ENCODE data around the gene CASD1. TPM values are rescaled to one million over a fixed set of nuclear protein-coding genes. Genes with fewer than 3 reads are reported as not detected.

Gene CASD1
- total RNA-seq, 1 donor from 2014 or later, result 110 TPM

GRCh38 chr7:94512735-94513564 is 3.3 kb downstream of the CASD1 start:
- DNase-seq (ENCODE audit: low spot score in 2 of 2), result no peak
- no peak for FAIRE-seq

DNA sequence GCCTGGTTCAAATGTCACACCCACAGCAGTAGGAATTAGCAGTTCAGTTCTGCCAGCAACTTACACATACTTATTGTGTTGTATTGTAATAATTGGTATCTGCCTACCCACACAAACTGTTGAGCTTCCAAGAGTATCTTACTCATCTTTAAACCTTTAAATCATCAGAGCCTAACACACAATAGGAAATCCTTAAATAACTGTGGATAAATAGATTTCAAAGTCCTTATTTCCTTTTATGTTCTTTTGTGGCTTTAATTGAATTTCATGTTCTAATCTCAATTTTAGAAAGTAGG is 3.9 kb downstream of the CASD1 start:
- FAIRE-seq (no peak), DNase-seq (ENCODE audit: low spot score in 2 of 2) (no peak)

DNA sequence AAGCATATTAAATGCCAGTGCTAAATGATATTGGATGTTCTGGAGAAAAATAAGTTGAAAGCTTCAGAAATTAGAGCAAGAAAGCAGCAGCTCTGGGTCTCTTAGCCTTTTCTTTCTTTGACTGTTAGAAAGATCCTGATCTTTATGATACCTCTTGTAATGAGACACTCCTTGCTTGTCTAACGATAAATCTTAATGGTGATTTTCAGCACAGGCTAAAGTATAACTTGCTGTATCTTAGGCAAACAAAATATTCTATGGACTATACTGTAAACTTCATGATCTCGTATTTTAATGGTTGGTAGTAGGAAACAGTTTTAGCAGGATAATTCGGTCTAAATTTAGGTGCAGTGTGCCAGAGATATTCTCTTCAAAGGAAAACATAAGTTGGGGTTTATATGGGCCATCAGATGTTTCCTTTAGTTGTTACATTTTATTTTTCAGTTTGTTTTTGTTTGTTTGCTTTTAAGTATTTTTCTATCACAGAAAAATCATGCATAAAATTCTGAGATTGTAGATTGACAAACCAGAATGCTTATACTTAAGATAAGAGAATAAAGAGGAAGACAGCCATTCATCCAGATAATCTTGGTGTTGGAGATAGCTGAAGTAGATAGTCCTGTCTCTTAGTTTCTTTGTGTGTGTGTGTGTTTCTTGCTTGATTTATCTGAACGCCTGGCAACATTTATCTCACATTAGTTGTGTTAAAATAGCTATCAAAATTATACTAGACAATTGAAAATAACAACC is 4.7 kb downstream of the CASD1 start:
- no peak for DNase-seq (ENCODE audit: low spot score in 2 of 2)
- FAIRE-seq, result no peak

DNA sequence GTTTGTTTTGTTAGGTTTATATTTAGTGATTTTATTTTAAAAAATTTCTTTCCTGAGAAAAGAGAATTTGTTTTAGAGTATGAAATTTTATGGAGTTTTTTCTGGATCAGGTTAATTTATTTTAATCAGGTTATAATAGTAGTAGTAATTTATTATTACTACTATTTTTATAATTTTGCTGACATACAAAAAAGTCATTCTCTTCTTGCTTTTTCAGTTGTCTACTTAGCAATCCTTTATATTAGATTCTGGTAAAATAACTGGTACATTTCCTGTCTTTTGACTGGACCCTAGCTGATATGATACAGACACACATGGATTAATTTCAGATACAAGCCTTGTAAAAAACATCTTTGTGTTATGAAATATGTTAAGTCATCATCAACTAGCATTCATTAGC is 5.3 kb downstream of the CASD1 start:
- DNase-seq (ENCODE audit: low spot score in 2 of 2) (no peak), FAIRE-seq (peak; percentile 93)

- FAIRE-seq, result no peak
- DNase-seq (ENCODE audit: low spot score in 2 of 2), result no peak
Measured at GRCh38 chr7:94525923-94526322, 16.3 kb downstream of the CASD1 start.

DNA sequence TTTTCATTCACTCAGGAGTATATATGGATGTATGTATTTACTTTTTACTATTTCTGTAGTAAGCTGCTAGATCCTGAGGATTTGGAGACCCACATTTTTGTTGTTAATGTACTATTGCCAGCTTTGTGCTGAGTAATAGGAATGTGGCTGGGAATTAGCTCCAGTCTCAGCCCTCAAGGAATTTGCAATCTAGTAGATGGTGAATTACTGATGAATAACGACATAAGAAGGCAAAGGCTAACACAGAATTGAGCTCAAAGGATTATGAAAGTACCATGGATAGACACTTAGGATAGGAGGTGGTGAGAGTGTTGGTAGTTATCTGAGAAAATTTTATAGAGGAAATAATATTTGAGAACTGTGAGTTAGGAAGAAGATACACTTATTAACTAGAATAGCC is 19.9 kb downstream of the CASD1 start:
- DNase-seq (ENCODE audit: low spot score in 2 of 2) (no peak), FAIRE-seq (no peak)

- FAIRE-seq (no peak), DNase-seq (ENCODE audit: low spot score in 2 of 2) (no peak)
Measured at GRCh38 chr7:94530109-94530508, 20.5 kb downstream of the CASD1 start.

GRCh38 chr7:94532676-94533075 is 23.1 kb downstream of the CASD1 start:
- no peak for FAIRE-seq
- no peak for DNase-seq (ENCODE audit: low spot score in 2 of 2)

DNA sequence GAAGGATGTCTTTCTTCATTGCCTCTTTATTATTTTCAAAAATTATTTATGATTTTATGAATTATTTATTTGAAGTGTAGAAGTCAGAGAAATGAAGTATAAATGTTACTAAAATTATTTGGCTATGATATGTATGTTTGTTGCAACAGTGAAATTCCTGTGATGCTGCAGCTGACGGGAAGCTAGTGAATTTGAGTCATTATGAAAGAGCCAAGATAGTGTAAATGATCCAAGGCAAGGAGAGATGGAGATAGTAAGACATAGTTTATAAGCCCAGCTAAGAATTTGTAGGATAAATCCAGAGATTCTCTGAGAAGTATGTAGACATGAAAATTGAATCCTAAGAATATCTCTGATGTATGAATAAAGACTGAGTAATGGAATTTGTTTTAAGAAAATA is 30.8 kb downstream of the CASD1 start:
- no peak for DNase-seq (ENCODE audit: low spot score in 2 of 2)
- FAIRE-seq, result peak; percentile 57

GRCh38 chr7:94547126-94547525 is 37.5 kb downstream of the CASD1 start:
- no peak for FAIRE-seq
- DNase-seq (ENCODE audit: low spot score in 2 of 2), result no peak

DNA sequence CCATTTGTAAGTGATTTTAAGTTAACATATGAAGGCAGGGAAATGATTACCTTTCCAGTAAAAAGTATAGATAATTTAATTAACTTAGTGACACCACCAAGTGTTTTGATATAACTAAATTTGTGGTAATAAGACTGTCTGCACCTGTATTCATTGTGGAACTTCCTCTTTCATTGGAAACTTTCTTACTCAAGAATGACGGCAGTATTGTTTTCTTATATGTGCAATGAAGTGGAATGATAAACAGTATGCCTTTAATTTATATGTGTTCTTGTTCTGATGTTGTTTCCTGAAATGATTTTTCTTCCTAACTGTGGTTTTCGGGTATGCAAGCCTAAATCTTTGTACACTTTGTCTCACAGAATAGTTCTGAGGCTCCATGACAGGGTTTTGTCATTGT is 46.4 kb downstream of the CASD1 start:
- no peak for FAIRE-seq

GRCh38 chr7:94557215-94557614 is 47.6 kb downstream of the CASD1 start:
- DNase-seq (ENCODE audit: low spot score in 2 of 2) (no peak), FAIRE-seq (no peak)

More for the DNA sequence above, 46.4 kb downstream of the CASD1 start:
- DNase-seq (ENCODE audit: low spot score in 2 of 2), result no peak

GRCh38 chr7:94559972-94560371 is 50.4 kb downstream of the CASD1 start:
- no peak for DNase-seq (ENCODE audit: low spot score in 2 of 2)
- FAIRE-seq, result no peak

DNA sequence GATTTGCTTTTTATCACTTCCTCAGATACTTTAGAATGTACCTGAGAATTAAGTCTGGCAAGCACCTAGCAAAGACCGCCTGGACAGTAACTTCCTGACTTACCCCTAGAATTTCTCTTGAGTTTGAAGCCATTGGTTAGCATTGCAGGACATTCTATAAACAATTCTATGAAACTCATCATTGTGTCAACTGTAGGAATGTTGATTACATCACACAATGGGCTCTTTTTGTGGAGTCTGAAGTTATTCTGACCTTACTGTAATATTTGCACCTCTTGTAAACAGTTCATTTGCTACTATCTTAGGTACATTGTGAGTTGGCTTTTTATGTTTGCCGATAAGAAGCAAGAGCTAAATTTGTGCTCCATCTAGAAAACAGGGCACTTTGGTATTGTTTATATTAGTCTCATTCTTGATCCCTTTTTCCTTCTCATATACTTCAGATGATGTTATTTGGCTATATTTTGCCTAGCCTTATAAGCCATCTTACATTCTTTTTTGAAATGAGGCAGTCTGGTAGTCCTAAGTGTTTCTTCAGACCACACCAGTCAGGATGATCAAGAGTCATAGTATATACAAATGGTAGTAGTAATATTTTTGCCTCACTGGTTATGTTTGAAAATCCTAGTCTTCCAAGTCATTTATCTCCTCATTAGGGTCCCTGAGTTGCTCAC is 52.4 kb downstream of the CASD1 start:
- DNase-seq (ENCODE audit: low spot score in 2 of 2), result no peak
- no peak for FAIRE-seq

GRCh38 chr7:94562525-94562924 is 52.9 kb downstream of the CASD1 start:
- DNase-seq (ENCODE audit: low spot score in 2 of 2) (no peak), FAIRE-seq (no peak)

DNA sequence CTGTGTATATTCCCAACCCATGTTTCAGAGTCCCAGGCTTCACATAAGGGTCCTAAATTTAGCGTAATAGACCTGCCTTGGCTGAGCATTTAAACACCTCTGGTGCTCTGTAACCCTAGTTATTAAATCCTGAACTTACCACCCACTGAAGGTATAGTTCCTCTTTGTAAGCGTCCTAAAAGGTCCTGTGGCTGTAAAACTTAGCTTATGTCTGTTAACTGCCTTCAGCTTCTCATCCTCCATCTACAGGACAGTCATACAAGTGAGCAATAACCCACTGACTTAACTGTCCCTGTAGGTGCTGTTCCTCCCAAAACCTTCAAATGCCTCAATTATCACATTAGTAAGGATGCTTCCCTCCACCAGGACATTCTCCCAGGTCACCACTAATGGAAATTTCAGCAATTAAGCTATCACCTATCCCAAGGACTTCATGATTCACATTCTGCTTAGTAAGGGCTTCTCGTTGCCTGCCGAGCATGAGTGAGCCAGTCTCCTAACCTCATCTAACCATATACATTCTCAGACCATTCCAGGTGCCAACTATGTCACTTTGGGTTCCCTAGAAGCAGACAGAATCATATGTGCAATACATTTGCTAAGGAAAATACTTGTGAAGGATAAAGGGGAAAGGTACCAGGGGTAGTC is 55.8 kb downstream of the CASD1 start:
- FAIRE-seq, result no peak

DNA sequence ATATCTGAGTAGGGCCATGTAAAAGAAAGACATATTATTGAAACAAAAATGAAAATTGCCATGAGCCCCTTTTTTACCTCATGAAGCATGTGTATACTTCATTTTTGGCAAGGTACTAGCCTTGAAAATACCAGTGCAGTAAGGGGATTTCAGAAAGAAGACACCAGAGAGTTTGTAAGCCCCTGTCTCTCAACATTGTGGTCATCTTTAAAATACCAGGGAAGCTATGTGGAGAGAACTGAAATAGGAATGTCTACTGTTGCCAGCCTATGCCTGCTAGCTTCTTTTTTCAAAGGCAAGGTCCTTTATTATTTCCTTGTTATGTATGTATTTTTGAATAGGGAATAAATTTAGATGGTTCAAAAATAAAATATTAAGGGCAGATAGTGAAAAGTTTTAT is 57.8 kb downstream of the CASD1 start:
- no peak for FAIRE-seq
- no peak for DNase-seq (ENCODE audit: low spot score in 2 of 2)

More for the DNA sequence above, 55.8 kb downstream of the CASD1 start:
- no peak for DNase-seq (ENCODE audit: low spot score in 2 of 2)

GRCh38 chr7:94571816-94572215 is 62.2 kb downstream of the CASD1 start:
- DNase-seq (ENCODE audit: low spot score in 2 of 2), result no peak
- no peak for FAIRE-seq

GRCh38 chr7:94575646-94576045 is 66.0 kb downstream of the CASD1 start:
- no peak for DNase-seq (ENCODE audit: low spot score in 2 of 2)
- FAIRE-seq, result no peak

- FAIRE-seq (no peak), DNase-seq (ENCODE audit: low spot score in 2 of 2) (no peak)
Measured at GRCh38 chr7:94576316-94576715, 66.7 kb downstream of the CASD1 start.

- no peak for FAIRE-seq
- no peak for DNase-seq (ENCODE audit: low spot score in 2 of 2)
Measured at GRCh38 chr7:94577357-94577756, 67.7 kb downstream of the CASD1 start.

Measured in frontal cortex (tissue), 4 donors.